GM18909 (cell line): Measurements from ENCODE around the gene SLC22A23.

Experiments
- ATAC-seq: cut with Tn5 transposase; IDR thresholded peaks from one replicate; pipeline ENCODE4 v1.9.1; 2021; ENCODE audit warnings: mild to moderate bottlenecking; ENCODE audit not compliant: unreplicated experiment, poor library complexity

Gene SLC22A23

DNA sequence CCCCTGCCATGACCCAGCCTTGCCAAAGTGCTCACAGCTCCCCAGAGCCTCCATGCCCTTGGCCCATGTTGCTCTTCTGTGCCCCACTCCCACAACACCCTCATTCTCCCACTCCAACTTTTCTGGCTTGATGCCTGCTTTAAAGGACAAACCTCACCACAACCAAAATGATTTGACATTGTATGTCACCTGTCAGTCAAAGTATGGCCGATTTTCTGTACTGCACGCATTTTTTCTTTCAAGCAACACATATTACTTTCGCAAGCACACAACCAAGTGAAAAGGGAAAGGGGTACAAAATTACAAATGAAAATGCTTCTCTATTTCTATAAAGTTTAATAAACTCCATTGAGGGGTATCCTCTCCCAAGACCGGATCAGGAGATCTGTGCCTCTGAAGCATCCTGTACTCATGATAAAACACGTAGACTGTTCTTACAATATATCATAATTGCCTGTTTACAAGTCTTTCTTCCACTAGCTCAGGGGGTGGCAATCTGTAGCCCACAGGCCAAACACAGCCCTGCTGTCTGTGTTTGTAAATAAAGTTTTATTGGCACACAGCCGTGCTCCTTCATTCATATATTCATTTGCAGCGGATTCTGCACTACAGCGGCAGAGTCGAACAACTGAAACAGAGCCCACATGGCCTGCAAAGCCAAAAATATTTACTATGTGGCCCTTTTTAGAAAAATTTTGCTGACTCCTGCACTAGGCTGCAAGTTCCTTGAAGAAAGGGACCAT is 32.5 kb downstream of the SLC22A23 start:
- no peak for ATAC-seq

DNA sequence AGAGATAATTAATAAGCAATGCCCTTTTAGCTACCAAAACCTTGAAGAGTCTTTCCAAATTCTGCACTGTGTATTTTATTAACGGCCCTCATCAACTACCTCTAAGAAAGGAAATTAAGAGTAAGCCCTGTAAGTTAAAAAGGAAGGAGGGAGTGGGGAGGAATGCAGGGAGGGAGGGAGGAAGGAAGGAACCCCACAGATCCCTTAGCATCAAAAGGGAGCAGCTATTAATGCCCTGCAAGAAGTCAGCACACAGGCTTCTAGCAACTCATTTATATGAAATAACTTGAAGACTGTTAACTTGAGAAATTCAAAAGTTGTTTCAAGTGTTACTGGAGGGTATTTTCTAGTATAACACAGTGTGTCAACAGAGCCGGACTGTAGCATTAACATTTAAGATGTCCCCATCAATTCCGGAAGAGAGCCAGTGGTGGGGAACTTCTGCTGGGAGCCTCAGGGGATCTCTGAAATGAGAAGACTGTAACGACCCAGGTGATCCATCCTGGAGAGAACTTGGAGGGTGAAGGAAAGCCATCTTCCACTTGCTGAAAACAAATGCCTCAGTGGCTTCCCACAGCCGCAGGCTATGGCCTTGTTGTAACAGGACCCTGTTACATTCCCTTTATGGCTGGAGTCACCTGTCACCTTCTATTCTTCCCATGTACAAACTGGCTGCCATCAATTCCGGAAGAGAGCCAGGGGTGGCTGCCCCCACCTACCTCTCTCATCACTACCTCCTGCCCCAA is 33.2 kb downstream of the SLC22A23 start:
- no peak for ATAC-seq

GRCh38 chr6:3422435-3423070 is 34.3 kb downstream of the SLC22A23 start:
- ATAC-seq, result no peak

DNA sequence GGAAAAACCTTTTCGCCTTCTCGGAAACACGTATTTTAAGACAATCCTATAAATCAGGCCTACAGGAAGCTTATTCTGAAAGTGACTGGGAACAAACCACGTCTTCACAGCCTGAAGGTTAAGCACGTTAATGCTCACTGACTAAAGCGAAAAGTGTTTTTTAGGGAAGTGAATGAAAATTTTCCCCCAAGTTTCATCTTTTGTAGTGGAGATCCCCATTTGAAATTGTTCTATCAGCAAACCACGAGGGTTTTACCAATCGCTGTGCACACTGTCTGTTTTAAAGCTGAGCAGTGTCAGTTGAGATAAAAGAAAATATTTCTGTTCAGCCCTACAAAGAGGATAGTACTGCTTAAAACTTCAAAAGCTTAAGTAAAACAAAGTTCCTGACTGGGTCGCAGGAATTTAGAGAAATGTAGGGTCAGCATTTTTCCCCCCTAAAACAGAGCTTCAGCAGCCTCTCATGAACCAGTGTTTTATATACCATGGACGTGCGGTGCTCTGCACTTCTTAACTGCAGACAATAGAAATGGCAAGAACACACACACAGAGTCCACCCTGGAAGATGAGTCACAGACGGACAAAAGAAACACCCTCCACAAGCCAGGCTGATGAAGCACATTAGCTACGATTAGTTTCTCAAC is 34.9 kb downstream of the SLC22A23 start:
- ATAC-seq, result no peak

DNA sequence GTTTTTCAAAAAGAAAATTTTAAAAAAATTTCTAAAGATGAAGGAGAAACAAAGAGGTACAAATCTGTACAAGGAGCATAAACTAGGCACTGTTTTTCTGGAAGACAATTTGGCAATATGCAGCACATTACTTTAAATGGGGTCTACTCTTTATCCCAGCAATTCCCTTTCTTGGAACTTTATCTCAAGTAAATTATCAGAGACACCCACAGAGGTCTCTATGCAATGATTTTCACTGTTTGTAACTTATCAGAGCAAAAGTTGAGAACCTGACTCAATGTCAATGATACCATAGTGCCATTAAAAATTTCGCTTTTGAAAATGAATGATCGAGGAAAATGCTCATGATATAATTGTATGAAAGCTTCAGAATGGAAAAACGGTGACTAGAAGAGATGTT is 35.7 kb downstream of the SLC22A23 start:
- ATAC-seq, result no peak

- ATAC-seq, result no peak
These were observed 37.1 kb downstream of the SLC22A23 start for GRCh38 chr6:3419624-3420272.

DNA sequence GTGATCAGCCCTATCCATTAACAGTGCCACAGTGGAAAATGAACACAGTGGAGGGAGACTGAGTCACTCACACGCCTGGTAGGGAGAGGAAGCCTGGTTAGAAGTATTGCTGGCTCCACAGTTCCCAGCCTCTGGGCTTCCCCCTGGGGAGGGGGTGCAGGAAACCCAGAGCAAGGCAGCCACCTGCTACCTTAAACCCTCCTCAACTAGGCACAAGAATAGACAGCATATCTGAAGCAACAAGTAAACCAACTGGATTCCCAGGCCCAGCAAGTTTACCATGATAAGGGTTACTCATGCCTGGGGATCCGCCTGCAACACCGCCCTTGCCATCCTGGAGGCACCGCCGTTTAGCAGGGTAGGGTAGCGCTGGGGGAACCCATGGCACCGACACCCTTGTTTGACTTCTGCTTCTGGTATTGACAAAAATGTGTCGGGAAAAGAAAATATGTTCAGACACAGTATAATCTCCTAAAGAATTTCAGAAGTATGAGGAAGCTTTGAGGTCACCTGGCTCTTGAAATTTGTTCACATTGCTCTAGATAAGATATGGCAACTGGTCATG is 38.3 kb downstream of the SLC22A23 start:
- ATAC-seq, result no peak

DNA sequence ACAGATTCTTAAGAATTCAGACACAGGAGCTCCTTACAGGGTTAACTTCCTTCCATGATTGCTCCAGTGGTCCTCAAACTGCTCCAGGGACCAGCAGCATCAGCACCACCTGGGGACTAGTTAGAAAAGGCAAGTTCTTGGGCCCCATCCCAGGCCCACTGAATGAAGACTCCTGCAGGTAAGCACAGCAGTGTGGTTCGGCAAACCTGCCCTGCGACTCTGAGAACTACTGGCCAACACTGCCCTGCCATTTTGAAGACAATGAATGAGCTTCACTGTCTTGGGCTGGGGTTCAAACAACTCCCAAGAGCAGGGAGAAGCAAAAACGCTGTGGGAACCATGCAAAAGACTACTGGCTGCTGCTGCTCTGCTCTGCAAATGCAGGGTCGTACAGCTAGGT is 39.4 kb downstream of the SLC22A23 start:
- ATAC-seq, result no peak

- no peak for ATAC-seq
These were observed 41.4 kb downstream of the SLC22A23 start for GRCh38 chr6:3415490-3415889.

- ATAC-seq, result no peak
These were observed 41.8 kb downstream of the SLC22A23 start for GRCh38 chr6:3415082-3415453.

DNA sequence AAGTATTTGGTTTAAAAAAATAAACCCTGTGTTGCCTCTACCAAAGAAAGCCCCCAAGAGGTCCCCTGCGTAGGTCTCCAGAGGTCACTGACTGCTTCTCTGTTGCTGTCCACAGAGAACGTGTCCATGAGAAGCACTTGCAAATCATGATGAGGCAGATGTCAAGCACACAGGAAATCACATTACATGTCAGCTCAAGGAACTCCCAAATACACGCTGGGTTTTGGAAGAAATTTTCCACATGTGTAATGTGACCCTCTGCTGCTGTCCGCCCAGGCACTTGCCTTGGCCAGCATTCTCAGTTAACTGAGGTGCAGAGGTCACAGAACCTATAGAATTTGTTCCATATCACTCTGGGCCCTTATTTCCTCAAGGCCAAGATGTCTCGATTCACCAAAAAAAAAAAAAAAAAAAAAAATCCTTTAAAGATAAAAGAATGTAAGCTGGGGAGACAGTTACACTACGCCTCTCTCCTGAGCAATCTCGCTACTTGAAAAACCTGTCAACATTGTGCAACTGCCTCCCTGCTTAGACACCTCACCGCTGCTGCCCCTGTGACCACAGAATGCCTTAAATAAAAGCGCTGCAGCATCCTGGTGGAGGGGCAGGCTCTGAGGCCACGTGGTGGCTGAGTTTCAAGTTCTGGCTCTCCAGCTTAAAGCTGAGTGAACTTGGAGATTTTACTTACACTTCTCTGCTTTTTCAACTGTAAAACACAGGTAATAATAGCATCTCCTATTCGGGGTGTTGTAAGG is 42.3 kb downstream of the SLC22A23 start:
- no peak for ATAC-seq

DNA sequence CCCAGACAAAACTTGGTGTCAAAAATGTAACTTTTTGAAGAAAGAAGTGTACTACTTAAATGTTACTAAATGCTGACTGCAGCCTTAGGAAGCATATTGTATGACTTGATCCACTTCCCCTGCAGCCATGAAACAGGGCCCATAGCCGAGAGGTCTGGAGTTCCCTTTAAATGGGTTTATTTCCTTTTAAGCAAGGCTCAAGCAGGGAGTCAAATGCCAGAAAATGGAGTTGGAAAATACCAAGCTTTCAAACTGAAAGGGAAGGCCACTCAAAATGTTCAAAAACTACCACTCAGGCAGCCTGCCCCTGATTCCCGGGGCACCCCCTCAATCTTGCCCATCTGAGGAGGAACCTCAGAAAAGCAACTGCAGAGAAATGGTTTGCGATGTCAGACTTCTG is 43.3 kb downstream of the SLC22A23 start:
- ATAC-seq, result no peak

- ATAC-seq, result no peak
These were observed 43.9 kb downstream of the SLC22A23 start for GRCh38 chr6:3412779-3413500.

GRCh38 chr6:3411967-3412778 is 44.7 kb downstream of the SLC22A23 start:
- no peak for ATAC-seq

DNA sequence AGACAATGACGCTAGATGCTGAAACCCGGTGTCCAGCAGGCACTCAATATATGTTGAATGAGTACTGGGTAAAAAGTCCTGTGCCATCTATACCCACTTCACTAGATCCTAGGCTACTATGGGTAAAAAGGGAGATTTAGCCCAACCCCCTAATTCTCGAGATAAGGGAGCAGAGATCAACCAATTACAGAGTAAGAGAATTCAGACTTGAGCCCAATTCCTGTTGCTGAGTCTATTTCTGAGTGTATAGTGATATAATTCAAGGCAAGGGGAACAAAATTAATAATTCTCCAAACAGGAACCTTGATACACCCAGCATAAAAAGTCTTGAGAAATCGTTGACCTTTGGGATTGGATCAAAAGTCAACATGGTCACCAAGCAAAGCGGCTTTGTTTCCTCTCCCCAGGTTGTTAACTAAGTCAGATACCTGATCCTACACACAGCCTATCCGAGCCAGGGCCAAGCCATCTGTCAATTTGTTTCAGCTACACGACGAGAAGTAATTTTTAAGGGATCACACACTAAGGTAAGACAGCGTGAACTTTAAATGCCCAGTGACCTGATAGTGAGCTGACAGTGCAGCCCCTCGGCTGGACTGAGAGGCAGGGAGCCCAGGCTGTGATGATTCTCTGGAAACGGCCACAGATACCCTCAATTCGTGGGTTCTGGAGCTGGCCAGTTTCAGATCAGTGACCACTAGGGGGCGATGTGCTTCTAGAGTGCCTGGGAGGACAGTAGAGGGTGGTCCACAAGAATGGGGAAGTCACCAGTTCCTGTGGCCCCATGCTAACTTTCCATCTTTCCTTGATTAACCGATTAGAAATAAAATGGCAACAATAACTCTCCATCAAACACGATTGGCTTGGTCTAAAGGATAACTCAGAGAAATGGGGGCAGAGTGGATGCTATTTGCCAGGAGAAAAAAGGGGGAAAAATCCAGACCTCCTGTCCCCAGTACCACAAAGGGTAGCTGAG is 46.2 kb downstream of the SLC22A23 start:
- ATAC-seq, result no peak

GRCh38 chr6:3409699-3410384 is 47.0 kb downstream of the SLC22A23 start:
- ATAC-seq, result no peak
